ENCODE data around the gene FUBP3.

Gene FUBP3

GRCh38 chr9:130663977-130664250, 84.5 kb downstream of the FUBP3 start:
- H3K79me2 ChIP-seq (ENCODE audit: low read length), result no peaks in the 10 kb centered on the region
- no peaks in the 10 kb centered on the region for H3K27me3 ChIP-seq (ENCODE audit: low read depth, low read length)
- no peak overlapping the region for H3K9ac ChIP-seq (ENCODE audit: low read length)
- no peak overlapping the region for H3K4me2 ChIP-seq (ENCODE audit: low read length)
- no peaks in the 10 kb centered on the region for H3K4me1 ChIP-seq (ENCODE audit: low read length)
- no peak overlapping the region for H2AFZ ChIP-seq (ENCODE audit: low read depth, low read length)
- TF ChIP-seq EZH2phosphoT487 (IDR thresholded peaks at IDR 0.05; ENCODE audit: low read depth), result no peak
- TF ChIP-seq, protein P1, sequence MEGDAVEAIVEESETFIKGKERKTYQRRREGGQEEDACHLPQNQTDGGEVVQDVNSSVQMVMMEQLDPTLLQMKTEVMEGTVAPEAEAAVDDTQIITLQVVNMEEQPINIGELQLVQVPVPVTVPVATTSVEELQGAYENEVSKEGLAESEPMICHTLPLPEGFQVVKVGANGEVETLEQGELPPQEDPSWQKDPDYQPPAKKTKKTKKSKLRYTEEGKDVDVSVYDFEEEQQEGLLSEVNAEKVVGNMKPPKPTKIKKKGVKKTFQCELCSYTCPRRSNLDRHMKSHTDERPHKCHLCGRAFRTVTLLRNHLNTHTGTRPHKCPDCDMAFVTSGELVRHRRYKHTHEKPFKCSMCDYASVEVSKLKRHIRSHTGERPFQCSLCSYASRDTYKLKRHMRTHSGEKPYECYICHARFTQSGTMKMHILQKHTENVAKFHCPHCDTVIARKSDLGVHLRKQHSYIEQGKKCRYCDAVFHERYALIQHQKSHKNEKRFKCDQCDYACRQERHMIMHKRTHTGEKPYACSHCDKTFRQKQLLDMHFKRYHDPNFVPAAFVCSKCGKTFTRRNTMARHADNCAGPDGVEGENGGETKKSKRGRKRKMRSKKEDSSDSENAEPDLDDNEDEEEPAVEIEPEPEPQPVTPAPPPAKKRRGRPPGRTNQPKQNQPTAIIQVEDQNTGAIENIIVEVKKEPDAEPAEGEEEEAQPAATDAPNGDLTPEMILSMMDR (IDR thresholded peaks at IDR 0.05; ENCODE audit: low read depth, low read length), result no peak
- no peak overlapping the region for H3K27ac ChIP-seq (ENCODE audit: low read length)
- H4K20me1 ChIP-seq (ENCODE audit: insufficient read depth, low read length), result no peaks in the 10 kb centered on the region
- H3K4me3 ChIP-seq (ENCODE audit: low read length), result no peak overlapping the region
- no peaks in the 10 kb centered on the region for H3K36me3 ChIP-seq (replicated peaks; ENCODE audit: low read depth, low read length)
- H3K9me3 ChIP-seq (ENCODE audit: insufficient read depth, low read length), result no peaks in the 10 kb centered on the region

GRCh38 chr9:130664251-130665028, 85.1 kb downstream of the FUBP3 start, which contains the start of gene PRDM12:
Gene PRDM12 (plus strand): TSS chr9:130664594. CDS start chr9:130664654, 60 bp downstream.
- H3K4me1 ChIP-seq (ENCODE audit: low read length), result no peaks in the 10 kb centered on the region
- no peak within 1 kb of the TSS for H2AFZ ChIP-seq (ENCODE audit: low read depth, low read length)

GRCh38 chr9:130665029-130665430, 85.7 kb downstream of the FUBP3 start:
- no peaks in the 10 kb centered on the region for H3K79me2 ChIP-seq (ENCODE audit: low read length)
- TF ChIP-seq, protein P1 (IDR thresholded peaks at IDR 0.05; ENCODE audit: low read depth, low read length), result no peak
- TF ChIP-seq EZH2phosphoT487 (IDR thresholded peaks at IDR 0.05; ENCODE audit: low read depth), result no peak
- H2AFZ ChIP-seq (ENCODE audit: low read depth, low read length), result no peak overlapping the region
- no peaks in the 10 kb centered on the region for H3K27me3 ChIP-seq (ENCODE audit: low read depth, low read length)
- H3K4me3 ChIP-seq (ENCODE audit: low read length), result no peak overlapping the region
- no peaks in the 10 kb centered on the region for H3K36me3 ChIP-seq (replicated peaks; ENCODE audit: low read depth, low read length)
- no peak overlapping the region for H3K27ac ChIP-seq (ENCODE audit: low read length)
- no peaks in the 10 kb centered on the region for H3K9me3 ChIP-seq (ENCODE audit: insufficient read depth, low read length)
- H3K4me2 ChIP-seq (ENCODE audit: low read length), result no peak overlapping the region
- H3K4me1 ChIP-seq (ENCODE audit: low read length), result no peaks in the 10 kb centered on the region
- no peaks in the 10 kb centered on the region for H4K20me1 ChIP-seq (ENCODE audit: insufficient read depth, low read length)
- H3K9ac ChIP-seq (ENCODE audit: low read length), result no peak overlapping the region

More at GRCh38 chr9:130664251-130665028, 85.1 kb downstream of the FUBP3 start, which contains the start of gene PRDM12:
- Histone ChIP-seq H3K9me3 (ENCODE audit: insufficient read depth, low read length) (no peaks in the 10 kb centered on the region), H3K4me3 (ENCODE audit: low read length) (no peak within 1 kb of the TSS), H3K4me2 (ENCODE audit: low read length) (no peak within 1 kb of the TSS), H3K27me3 (ENCODE audit: low read depth, low read length) (no peaks in the 10 kb centered on the region), H3K27ac (ENCODE audit: low read length) (no peak within 1 kb of the TSS), H3K79me2 (ENCODE audit: low read length) (no peaks in the 10 kb centered on the region), H3K9ac (ENCODE audit: low read length) (no peak within 1 kb of the TSS), H3K36me3 (replicated peaks; ENCODE audit: low read depth, low read length) (no peaks in the 10 kb centered on the region), H4K20me1 (ENCODE audit: insufficient read depth, low read length) (no peaks in the 10 kb centered on the region)
- TF ChIP-seq, protein P1 (IDR thresholded peaks at IDR 0.05; ENCODE audit: low read depth, low read length), result no peak
- no peak for TF ChIP-seq EZH2phosphoT487 (IDR thresholded peaks at IDR 0.05; ENCODE audit: low read depth)

- no peaks in the 10 kb centered on the region for H3K36me3 ChIP-seq (replicated peaks; ENCODE audit: low read depth, low read length)
- no peak overlapping the region for H3K4me3 ChIP-seq (ENCODE audit: low read length)
- no peak overlapping the region for H2AFZ ChIP-seq (ENCODE audit: low read depth, low read length)
- no peaks in the 10 kb centered on the region for H3K4me1 ChIP-seq (ENCODE audit: low read length)
- H4K20me1 ChIP-seq (ENCODE audit: insufficient read depth, low read length), result no peaks in the 10 kb centered on the region
- no peaks in the 10 kb centered on the region for H3K79me2 ChIP-seq (ENCODE audit: low read length)
- no peak overlapping the region for H3K9ac ChIP-seq (ENCODE audit: low read length)
- H3K4me2 ChIP-seq (ENCODE audit: low read length), result no peak overlapping the region
- no peak overlapping the region for H3K27ac ChIP-seq (ENCODE audit: low read length)
- no peaks in the 10 kb centered on the region for H3K9me3 ChIP-seq (ENCODE audit: insufficient read depth, low read length)
- TF ChIP-seq, protein P1 (IDR thresholded peaks at IDR 0.05; ENCODE audit: low read depth, low read length), result no peak
- no peak for TF ChIP-seq EZH2phosphoT487 (IDR thresholded peaks at IDR 0.05; ENCODE audit: low read depth)
- H3K27me3 ChIP-seq (ENCODE audit: low read depth, low read length), result no peaks in the 10 kb centered on the region
Observed at GRCh38 chr9:130665431-130666392, 86.3 kb downstream of the FUBP3 start.
